Effector CD4-positive, alpha-beta T cell (primary cell): ENCODE results near the gene ZBBX.

ENCODE experiments used
- DNase-seq: peaks from one replicate; pipeline ENCODE4 v3.0.0-alpha.2; 2020

The ZBBX gene

DNA sequence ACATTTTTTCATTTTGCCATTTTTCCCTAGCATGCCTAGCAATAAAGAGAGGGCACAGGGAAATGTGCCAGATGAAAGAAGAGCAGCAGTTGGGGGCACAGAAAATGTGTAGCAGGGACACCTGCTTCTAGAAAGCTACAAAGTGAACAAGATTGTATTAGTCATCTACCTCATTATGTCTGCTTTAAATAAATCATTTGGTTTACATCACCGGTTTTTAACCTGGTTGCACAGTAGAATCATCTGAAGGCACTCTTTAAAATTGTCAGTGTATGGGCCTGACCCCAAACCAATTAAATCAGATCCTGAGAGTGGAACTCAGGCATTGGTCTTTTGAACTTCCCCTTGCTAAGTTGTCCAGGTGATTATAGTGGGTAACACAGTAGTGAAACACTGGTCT lies 73.8 kb downstream of the ZBBX start:
- DNase-seq, result no peak

DNA sequence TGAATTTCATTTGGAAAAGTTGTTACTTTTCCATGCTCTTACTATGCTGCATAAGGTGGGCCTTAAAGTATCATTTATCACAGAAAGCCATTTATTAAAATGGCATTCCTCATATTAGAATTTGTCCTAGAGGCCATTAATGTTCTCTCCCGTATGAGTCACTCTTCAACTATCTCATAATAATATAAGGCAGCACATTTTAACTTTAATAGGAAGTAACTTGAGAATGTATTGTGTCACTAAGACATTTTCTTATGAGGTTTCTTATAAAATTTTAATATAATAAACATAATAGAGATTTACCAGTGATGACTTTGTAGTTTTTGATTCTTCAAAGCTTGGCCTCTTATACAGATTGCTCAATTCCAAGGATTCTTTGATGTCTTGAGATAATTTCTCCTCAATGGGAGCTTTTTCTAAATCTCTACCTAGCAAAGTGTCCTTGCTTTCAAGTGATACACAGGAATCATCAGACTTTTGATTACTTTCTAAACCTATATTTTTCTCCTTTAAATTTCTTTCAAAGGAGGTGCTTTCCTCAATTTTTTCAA lies 74.7 kb downstream of the ZBBX start:
- no peak for DNase-seq

DNA sequence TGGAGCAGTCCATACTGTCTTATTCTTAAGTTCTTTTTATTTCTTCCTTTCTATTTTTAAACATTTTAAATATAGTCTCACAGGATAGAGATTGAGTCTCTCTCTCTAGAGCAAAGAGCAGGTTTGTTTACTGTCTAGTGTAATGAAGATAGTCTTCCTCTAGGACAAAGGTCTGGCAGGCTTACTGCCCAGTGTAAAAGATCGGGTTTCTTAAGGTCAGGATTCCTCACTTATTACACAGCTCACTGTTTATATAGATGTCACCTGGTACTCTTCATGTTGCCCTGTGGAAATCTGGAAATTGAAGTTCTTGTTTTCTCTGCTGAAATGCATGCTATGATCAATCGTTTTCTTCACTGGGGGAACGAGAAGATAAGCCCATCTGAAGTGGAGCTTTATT lies 76.0 kb downstream of the ZBBX start:
- DNase-seq, result no peak

DNA sequence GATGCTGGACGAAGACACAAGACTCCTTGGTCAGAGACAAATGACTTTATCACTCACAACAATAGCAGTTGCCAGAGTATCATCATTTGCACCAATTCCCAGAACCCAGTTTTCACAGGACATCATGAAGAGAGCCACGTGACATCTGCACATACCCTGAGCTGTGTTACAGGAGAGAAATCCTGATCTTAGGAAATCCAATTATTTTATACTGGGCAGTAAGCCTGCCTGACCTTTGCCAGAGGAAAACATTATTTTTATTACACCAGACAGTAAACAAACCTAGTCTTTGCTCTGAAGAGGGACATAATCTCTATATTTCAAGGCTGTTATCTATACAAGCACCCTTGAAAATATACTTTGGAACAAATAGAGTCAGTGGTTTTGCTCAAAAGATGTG lies 77.4 kb downstream of the ZBBX start:
- no peak for DNase-seq

DNA sequence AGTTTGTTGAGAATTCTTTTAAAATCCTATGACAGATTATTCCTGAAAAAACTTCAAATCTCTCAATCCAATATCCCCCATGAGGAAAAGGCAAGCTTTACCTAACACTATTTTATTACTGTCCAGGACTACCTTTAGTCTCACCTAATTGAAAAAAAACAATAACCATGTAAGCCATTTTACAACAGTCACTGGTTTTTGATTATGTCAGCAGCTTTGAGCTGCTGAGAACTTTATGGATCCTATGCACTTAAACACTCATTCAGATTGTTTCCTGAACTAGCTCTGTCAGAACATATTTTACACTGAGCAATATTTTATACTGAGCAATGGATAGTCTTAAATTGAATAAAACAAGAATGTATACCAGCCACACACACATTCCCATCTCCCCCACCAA lies 79.9 kb downstream of the ZBBX start:
- no peak for DNase-seq

DNA sequence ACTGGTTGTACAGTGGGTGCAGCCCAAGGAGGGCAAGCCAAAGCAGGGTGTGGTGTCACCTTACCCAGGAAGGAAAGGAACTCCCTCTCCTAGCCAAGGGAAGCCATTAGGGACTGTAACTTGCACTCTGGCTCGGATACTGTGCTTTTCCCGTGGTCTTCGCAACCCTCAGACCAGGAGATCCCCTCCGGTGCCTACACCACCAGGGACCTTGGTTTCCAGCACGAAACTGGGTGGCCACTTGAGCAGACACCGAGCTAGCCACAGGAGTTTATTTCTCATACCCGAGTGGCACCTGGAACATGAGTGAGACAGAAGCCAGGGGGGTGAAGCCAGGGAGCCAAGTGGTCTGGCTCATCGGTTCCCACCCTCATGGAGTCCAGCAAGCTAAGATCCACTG lies 90.7 kb downstream of the ZBBX start:
- no peak for DNase-seq

DNA sequence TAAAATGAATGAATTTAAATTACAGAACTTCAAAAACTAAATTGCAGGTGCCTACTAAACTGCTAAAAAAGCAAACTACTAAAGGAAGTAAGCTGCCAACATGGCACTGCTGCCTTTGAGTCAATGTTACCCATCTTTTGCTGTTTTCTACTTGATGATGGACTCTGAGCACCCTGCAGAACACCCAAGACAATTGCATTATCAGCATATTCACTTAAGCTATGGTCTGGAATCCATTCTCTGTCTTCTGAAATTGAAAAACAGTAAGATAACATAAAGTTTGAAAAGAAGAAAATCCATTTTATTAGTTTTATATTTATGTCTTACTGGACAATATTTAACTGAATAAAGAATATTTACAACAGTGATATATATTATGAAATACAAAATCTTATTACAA lies 91.4 kb downstream of the ZBBX start:
- no peak for DNase-seq

DNA sequence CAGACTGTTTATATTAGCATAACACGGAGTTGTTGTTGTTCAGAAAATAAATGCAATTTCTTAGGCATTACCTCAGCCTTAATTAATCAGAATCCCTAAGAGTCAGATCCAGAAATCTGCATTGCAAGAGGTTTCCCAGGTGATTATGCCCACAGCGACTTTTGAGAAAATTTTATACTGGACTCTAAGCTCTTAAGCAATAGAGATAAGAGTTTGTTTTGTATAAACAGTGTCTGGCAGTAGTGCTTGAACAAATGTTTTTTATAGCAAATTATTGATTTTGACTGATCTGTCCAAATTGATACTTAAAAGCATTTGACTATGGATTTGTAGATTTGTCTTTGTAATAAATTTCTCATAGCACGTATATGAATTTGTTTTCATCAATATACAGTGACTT lies 92.8 kb downstream of the ZBBX start:
- no peak for DNase-seq

DNA sequence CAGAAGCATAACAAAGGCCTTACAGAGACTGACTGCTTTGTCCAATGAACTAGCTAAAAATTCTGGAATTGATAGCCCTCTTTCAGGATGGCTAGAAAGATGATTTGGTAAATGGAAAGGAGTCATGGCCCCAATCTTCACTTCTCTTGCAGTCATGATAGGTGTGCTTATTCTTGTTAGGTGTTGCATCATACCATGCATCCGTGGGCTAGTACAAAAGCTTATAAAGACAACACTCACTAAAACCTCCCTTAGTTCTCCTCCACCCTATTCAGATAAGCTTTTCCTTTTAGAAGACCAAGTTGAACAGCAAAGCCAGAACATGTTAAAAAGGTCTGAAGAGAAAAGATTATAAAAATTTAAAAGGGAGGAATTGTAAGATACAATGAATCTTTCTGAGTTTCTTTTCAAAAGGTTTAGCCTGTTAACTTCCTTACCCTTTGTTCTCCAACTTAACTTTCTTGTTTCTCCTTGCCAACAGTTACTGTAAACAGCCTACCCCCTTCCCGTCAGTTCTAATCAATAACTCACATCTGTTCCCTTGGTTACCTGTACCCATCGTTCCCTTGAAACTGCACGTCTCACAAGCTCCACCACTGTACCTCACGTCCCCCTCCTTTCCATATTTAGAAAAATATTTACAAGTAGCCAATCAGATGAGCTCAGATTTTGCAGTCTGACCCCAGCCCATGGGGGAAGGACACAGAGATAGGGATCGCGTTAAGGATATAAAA lies 105.8 kb downstream of the ZBBX start:
- no peak for DNase-seq

DNA sequence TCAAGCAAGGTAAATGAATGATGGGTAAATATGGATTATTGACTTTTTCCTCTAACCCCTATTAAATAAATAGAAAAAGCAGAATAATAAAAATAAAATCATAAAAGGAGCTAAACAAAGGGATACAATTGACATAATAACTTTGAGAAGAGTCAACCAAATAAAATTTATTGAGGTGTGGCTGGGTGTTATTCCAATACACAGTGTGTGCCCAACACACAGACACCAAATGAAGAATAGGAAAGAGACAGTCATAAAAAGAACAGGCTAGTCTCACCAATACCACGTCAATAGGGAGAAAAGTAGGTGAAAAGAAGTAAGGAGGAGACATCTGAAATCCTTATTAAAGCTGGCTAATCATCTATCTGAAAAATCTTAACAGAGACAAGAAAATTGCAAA lies 127.1 kb downstream of the ZBBX start:
- no peak for DNase-seq

DNA sequence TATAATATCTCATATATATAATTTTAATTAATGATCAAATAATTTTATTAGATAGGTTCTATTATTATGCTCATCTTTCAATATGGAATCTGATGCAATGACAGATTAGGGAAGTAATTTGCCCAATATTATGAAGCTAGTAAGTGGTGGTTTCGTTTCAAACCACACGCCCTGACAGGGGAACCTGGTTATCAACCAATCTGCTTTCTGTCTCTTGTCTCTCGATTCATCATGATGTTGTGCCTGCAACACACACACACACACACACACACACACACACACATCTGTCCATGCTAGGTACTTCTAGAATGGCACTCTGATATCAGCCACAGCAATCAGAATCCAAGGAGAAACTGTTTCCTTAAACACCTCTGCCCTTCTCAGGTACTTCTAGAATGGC lies 128.4 kb downstream of the ZBBX start:
- DNase-seq, result no peak

DNA sequence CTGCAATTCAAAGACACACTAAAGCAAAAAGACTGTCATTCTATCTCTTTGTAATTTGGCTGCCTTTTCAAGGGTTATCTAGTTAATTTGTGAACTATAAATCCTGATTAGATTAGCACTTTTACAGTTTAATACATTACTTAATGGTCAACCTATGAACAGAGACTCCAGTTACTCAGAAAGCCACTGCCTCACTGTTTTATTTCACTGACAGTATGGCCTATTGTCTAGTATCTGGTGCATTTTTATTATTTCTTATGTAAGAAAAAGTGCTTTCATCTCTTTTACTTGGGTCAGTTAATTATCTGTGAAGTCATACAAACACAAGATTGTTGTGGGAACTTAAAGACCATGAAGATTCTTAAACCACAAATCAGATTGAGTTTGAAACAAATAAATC lies 133.8 kb downstream of the ZBBX start:
- DNase-seq, result no peak

DNA sequence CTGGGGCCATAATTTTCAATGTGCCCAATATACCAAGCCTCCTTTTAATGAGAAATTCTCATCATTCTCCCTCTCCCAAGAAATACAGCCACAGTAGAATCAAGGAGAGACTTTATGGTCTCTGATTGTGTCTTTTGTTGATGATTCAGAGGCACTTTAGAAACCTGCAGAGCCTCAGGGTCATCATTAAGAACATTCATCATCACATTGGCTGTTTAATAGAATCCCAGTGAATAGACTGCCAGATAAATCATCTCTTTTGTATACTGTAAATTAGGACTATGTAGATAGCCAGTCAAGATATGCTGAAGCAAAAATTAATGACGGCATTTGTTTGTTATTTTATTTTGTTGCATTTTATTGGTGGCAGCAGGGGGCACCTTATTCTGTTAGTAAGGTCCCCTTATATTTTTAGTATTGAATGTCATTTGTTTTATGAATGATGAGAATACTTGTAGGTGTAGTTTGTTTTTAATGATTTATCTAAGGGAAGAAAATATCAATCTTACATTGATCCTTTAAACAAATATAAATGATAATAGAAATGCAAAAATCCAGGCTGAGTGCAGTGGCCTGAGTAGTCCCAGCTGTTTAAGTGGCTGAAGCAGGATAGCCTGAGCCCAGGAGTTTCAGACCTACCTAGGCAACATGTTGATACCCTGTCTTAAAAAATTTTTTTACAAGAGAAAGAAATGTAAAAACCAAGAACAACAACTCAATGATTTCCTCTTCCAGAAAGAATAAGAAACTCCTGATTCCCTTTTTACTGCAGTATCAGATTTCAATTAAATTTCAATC lies 138.8 kb downstream of the ZBBX start:
- no peak for DNase-seq

DNA sequence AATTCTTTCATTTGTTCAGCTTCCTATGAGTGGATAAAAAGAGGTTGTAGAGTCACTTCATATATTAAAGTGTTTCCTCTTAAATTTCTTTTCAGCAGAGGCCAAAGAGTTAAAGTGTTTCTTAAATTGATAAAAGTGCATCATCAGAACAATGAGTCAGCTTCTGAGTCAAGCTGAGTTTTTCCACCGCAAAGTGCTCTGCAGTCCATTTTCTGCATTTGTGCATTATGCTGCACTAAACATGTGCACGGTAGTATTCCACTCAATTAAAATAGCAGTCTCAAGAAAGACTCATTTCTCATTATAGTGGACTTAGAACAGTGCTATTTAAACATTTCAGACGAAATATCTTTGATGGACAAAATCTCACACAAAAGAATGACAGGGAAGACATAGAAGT lies 152.0 kb downstream of the ZBBX start:
- DNase-seq, result no peak

DNA sequence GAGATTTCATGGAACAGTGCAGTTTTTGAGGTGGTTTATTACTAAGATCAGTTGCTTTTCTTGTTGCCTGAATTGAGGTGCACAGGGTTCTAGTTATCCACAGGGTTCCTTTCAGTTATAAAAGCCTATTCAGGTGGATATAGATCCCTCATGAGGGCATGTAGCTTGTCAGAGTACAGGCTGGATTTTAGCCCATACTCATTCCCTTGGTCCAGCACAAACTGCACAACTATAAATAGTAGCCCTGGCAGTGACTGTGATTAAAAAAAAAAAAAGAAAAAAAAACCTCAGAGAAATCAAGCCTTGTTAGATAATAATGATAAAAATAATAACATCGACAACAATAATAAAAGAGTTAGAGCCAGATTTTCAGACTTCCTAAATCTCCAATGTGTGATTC lies 154.3 kb downstream of the ZBBX start:
- no peak for DNase-seq

DNA sequence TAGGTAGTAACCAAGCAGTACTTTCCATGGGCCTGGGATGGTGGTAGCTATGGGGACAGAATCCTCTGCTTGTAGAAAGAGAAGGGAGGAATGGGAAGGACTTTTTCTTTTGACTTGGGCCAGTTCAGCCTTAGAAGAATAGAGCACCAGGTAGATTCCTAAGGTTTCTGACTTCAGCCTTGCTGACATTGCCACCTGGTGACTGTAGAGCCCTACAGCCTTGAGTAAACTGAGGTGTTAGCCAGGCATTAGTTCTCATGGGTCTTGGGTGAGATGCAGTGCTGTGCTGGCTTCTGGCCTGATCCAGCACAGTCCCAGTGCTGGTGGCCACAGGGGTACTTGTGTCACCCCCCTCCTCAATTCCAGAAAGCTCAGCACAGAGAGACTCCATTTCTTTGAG lies 171.1 kb downstream of the ZBBX start:
- DNase-seq, result no peak

DNA sequence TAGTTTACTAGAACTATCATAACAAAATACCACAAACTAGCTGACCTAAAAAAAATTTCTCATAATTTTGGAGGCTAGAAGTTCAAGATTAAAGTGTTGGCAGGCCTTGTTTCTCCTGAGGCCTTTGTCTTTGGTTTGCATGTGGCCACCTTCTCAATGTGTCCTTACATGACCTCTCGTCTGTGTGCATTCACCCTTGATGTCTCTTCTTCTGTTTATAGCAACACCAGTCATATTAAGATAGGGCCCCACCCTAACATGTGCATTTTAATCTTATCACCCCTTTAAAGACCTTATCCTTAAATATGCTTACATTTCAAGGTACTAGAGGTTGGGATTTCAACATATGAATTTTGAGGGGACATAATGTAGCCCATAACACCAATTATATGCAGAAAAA lies 177.0 kb downstream of the ZBBX start:
- DNase-seq, result no peak

DNA sequence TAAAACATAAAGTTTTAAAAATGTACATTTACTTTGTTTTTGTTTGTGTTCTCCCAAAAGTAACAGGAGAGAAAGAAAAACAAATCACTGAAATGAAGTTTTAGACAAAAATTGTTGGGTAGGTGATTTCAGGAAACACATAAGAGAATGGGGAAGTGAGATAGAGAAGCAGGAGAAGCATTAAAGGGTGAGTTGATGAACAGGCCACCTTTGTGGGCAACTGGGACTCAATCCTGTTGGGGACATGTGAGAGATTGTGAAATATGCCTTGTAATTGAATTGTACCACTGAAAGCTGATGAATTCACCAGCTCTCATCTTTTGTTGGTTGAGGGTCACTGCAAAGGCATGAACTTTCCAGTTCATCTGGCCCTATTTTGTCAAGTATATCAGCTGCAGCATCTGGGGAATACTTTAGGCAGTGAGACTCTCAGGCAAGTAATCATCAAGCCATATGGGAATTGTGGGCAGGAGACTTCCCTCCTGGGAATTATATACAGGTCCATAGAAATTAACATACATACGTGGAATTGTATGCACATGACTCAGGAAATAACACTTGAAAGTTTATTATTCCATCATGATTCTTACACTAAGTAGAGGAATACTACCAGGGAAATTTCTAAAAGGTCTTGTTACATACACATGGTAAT lies 181.0 kb downstream of the ZBBX start:
- no peak for DNase-seq
